OCI-LY3 (cell line): Measurements from ENCODE around the gene PARD3B.

Source experiments
- H2AFZ ChIP-seq: fragments of 200-600, 300-600 bp; shearing (Covaris generic); 2 replicates; pipeline ENCODE4 v1.6.0; 2014; ENCODE audit warnings: antibody characterized with exemption, low read depth, low read length
- H3K27ac ChIP-seq: fragments of 200-600, 300-600 bp; sonication (generic); 2 replicates; pipeline ENCODE4 v1.5.1; 2014; ENCODE audit warnings: mild to moderate bottlenecking, low read length, moderate library complexity, mixed read lengths
- H3K27me3 ChIP-seq: fragments of 200-600, 300-600 bp; sonication (generic); 2 replicates; pipeline ENCODE4 v1.6.1; 2014; ENCODE audit warnings: low read depth, low read length, mixed read lengths
- H3K36me3 ChIP-seq: fragments of 200-600, 300-600 bp; sonication (generic); replicated peaks from 2 replicates; pipeline ENCODE3; 2014; ENCODE audit warnings: low read depth, low read length, mixed read lengths
- H3K4me1 ChIP-seq: fragments of 300-600, 200-600 bp; sonication (generic); 2 replicates; pipeline ENCODE4 v1.6.1; 2014; ENCODE audit warnings: low read length, mixed read lengths
- H3K4me2 ChIP-seq: fragments of 200-600, 300-600 bp; sonication (generic); 2 replicates; pipeline ENCODE4 v1.6.1; 2014; ENCODE audit warnings: low read length, mixed read lengths
- H3K4me3 ChIP-seq: fragments of 300-600, 200-600 bp; sonication (generic); 2 replicates; pipeline ENCODE4 v1.5.1; 2014; ENCODE audit warnings: antibody characterized with exemption, mild to moderate bottlenecking, low read length, moderate library complexity
- H3K79me2 ChIP-seq: fragments of 300-600, 200-600 bp; shearing (Covaris generic); 2 replicates; pipeline ENCODE4 v1.6.1; 2014; ENCODE audit warnings: mild to moderate bottlenecking, low read length, mixed read lengths
- H3K9ac ChIP-seq: fragments of 300-600, 200-600 bp; shearing (Covaris generic); 2 replicates; pipeline ENCODE4 v1.6.0; 2014; ENCODE audit warnings: mild to moderate bottlenecking, low read length, moderate library complexity
- H3K9me3 ChIP-seq: fragments of 200-600, 300-600 bp; shearing (Covaris generic); 2 replicates; pipeline ENCODE4 v1.6.1; 2014; ENCODE audit warnings: low read length, mixed read lengths; ENCODE audit not compliant: insufficient read depth
- H4K20me1 ChIP-seq: fragments of 200-600, 300-600 bp; sonication (generic); 2 replicates; pipeline ENCODE4 v1.6.1; 2016; ENCODE audit warnings: low read length, mixed read lengths; ENCODE audit not compliant: insufficient read depth
- CTCF ChIP-seq: fragments of 200-600, 300-600 bp; sonication (generic); IDR thresholded peaks from 2 replicates; pipeline ENCODE4 v1.5.1; 2014; ENCODE audit warnings: antibody characterized with exemption, low read length, low read depth
- EZH2phosphoT487 ChIP-seq: fragments of 200-600 bp; shearing (Covaris generic); IDR thresholded peaks from 2 replicates; pipeline ENCODE4 v1.6.1; 2018; ENCODE audit warnings: antibody characterized with exemption, mixed run types, low read depth

PARD3B gene

GRCh38 chr2:205387350-205388055, 842.2 kb downstream of the PARD3B start:
- Histone ChIP-seq H3K4me1 (peaks cover 9% of the 10 kb centered on the region), H3K79me2 (no peaks in the 10 kb centered on the region), H3K27ac (no peak overlapping the region), H3K9me3 (no peaks in the 10 kb centered on the region), H3K4me3 (no peak overlapping the region), H2AFZ (no peak overlapping the region), H3K36me3 (no peaks in the 10 kb centered on the region), H4K20me1 (no peaks in the 10 kb centered on the region), H3K9ac (no peak overlapping the region), H3K4me2 (no peak overlapping the region), H3K27me3 (peaks cover 23% of the 10 kb centered on the region)
- no peak for TF ChIP-seq CTCF
- TF ChIP-seq EZH2phosphoT487, result no peak

GRCh38 chr2:205390866-205391265, 845.6 kb downstream of the PARD3B start:
- TF ChIP-seq EZH2phosphoT487 (no peak), CTCF (no peak)
- peaks cover 18% of the 10 kb centered on the region; the same call in 1 of the 2 replicates for H3K27me3 ChIP-seq
- H3K27ac ChIP-seq, result no peak overlapping the region
- H3K4me3 ChIP-seq, result no peak overlapping the region
- H3K4me1 ChIP-seq, result no peaks in the 10 kb centered on the region
- H3K9me3 ChIP-seq, result no peaks in the 10 kb centered on the region
- H3K79me2 ChIP-seq, result no peaks in the 10 kb centered on the region
- no peaks in the 10 kb centered on the region for H3K36me3 ChIP-seq
- H2AFZ ChIP-seq, result no peak overlapping the region
- H3K4me2 ChIP-seq, result no peak overlapping the region
- no peak overlapping the region for H3K9ac ChIP-seq
- no peaks in the 10 kb centered on the region for H4K20me1 ChIP-seq

- Histone ChIP-seq H4K20me1 (no peaks in the 10 kb centered on the region), H3K27me3 (peaks cover 12% of the 10 kb centered on the region), H3K4me3 (no peak overlapping the region), H2AFZ (no peak overlapping the region), H3K4me2 (no peak overlapping the region), H3K36me3 (no peaks in the 10 kb centered on the region), H3K4me1 (no peaks in the 10 kb centered on the region), H3K27ac (no peak overlapping the region), H3K9ac (no peak overlapping the region), H3K79me2 (no peaks in the 10 kb centered on the region), H3K9me3 (no peaks in the 10 kb centered on the region)
- no peak for TF ChIP-seq EZH2phosphoT487
- no peak for TF ChIP-seq CTCF
Measured at GRCh38 chr2:205401511-205401910, 856.2 kb downstream of the PARD3B start.

GRCh38 chr2:205402011-205402410, 856.7 kb downstream of the PARD3B start:
- H3K9me3 ChIP-seq, result no peaks in the 10 kb centered on the region
- H2AFZ ChIP-seq, result no peak overlapping the region
- no peaks in the 10 kb centered on the region for H3K36me3 ChIP-seq
- TF ChIP-seq EZH2phosphoT487 (no peak), CTCF (no peak)
- no peak overlapping the region for H3K27ac ChIP-seq
- peaks cover 12% of the 10 kb centered on the region for H3K27me3 ChIP-seq
- no peaks in the 10 kb centered on the region for H4K20me1 ChIP-seq
- H3K4me2 ChIP-seq, result no peak overlapping the region
- no peaks in the 10 kb centered on the region for H3K79me2 ChIP-seq
- no peaks in the 10 kb centered on the region for H3K4me1 ChIP-seq
- H3K9ac ChIP-seq, result no peak overlapping the region
- H3K4me3 ChIP-seq, result no peak overlapping the region
